Measurements from ENCODE around the gene TRAF7.

- TF ChIP-seq CTCF (IDR thresholded peaks at IDR 0.05) (no peak), POLR2A (IDR thresholded peaks at IDR 0.05) (no peak)
Measured at GRCh38 chr16:2199621-2200139, 44.1 kb downstream of the TRAF7 start.

Measured in Peyer's patch (tissue), 4 donors.